ENCODE results near the gene TMEM256. TPM values are rescaled to one million over a fixed set of nuclear protein-coding genes. Genes with fewer than 3 reads are reported as not detected.

TMEM256 gene
- polyA plus RNA-seq, 2 of the 4 experiments (the other 2 are of a cell fraction) = 127 to 164 TPM

DNA sequence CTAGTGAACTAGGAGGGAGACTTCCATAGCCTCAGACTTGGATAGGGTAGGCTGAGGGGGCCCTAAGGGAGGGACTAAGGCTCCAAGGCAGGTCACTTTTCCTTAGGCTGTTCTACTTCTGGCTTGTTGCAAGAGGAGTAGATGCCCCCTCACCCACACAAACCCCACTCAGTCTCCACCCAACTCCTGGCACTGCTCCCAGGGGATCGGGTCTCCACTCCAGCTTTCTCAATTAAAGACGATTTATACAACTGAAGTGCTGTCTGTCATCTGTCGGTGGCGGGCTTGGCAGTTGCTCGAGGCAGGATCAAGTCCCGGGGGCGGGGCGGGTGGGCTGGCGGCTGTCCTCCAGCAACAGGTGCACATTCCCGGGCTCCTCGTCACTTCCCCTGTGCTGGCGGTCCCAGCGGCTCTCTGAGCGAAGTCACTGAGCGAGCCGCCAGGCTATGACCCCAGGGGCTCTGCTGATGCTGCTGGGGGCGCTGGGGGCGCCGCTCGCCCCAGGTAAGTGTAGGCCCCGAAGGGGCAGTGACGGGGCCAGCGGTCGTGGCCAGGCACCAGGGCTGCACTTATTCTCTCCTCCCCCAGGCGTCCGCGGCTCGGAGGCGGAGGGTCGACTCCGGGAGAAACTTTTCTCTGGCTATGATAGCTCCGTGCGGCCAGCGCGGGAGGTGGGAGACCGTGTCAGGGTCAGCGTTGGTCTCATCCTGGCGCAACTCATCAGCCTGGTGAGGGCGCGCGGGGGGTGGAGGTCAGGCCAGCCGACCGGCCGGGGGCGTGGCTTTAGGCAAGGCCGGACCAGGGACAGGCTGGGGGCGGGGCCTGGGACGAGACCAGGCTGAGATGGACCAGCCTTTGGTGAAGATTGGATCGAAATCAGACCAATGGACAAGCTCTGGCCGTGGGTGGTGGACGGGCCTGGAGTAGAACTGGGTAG, 41.1 kb upstream of the TMEM256 start, which contains the start of gene CHRNB1 (continued):
- no peak for TF ChIP-seq EP300 (IDR thresholded peaks at IDR 0.05)
- no peak for TF ChIP-seq CBX2 (IDR thresholded peaks at IDR 0.05; ENCODE audit: borderline replicate concordance, low read depth)
- TF ChIP-seq RAD21 (conservative IDR thresholded peaks at IDR 0.05 in 1 of 2, IDR thresholded peaks at IDR 0.05 in 1 of 2) = no peak

DNA sequence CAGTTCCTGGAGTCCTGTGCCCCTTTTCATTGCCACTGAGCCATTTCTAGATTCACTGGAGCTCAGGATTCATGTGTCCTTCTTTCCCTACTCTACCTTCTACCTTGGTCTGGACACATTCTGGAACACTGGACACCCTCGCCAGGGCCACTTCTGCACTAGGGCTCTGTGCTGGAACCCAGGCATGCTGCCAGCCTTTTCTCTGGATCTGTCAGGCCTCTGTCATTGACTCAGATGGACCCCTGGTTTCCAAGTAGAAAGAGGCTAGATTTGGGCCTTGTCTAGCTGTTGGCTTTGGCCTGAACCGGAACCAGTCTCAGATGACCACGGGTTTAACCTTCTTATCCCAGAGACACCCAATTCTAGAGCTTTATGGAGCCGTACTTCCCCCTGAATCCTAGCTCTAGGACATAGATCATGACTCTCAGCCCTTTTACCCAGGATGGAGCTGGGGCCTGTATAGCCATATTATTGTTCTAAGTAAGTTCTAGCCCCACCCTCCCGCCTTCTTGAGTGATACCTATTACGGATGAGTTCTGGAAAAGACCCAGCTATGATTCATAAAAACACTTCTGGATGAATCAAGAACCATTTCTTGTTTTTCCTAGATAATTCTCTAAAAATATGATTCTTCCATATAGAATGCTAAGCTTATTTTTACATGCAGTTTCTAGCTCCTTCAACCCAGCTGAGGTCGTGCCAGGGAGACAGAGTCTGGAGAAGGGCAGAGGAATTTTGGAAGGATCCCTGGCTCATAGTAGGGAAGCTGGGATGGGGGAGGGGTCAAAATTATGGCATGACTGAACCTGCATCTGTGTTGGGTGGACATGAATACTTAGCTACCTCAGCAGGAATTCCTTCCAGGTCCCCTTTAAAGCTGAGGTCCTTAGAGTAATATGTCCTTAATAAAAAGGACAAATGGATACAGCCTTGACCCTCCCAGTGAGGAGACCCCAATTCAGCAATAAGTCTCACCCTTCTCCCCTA, 39.9 kb upstream of the TMEM256 start:
- CTCF ChIA-PET = interaction anchor here (0.8 to 30.1 kb wide), 7 partner anchors 2 to 117 kb away, joined by 3 to 342 read pairs (median 24); partner anchors contain the start of genes CHRNB1, FGF11, KCTD11 and SENP3
- DNase-seq (ENCODE audit: low read depth in 1 of 2, low spot score in 1 of 2) (no peak), ATAC-seq (no peak), FAIRE-seq (no peak)
- Histone ChIP-seq H3K27ac (no peak overlapping the region), H3K4me2 (no peak overlapping the region), H3K4me1 (peaks cover 31% of the 10 kb centered on the region), H3K9me3 (no peaks in the 10 kb centered on the region), H3K4me3 (no peak overlapping the region)
- POLR2A ChIA-PET = interaction anchor here (0.6 to 2.7 kb wide), 6 partner anchors 9 to 83 kb away, joined by 3 to 8 read pairs (median 4); partner anchors contain the start of genes PLSCR3, POLR2A, TMEM102 and TMEM256
- WGBS (ENCODE audit: missing lambda C conversion rate) = 70% methylated on average over 7 of the region's 7 CpGs
- no peak for TF ChIP-seq KDM1A (IDR thresholded peaks at IDR 0.05; ENCODE audit: low read depth)
- TF ChIP-seq HOXB13 (CRISPR knock-in tag; IDR thresholded peaks at IDR 0.05; ENCODE audit: low read depth) = no peak

DNA sequence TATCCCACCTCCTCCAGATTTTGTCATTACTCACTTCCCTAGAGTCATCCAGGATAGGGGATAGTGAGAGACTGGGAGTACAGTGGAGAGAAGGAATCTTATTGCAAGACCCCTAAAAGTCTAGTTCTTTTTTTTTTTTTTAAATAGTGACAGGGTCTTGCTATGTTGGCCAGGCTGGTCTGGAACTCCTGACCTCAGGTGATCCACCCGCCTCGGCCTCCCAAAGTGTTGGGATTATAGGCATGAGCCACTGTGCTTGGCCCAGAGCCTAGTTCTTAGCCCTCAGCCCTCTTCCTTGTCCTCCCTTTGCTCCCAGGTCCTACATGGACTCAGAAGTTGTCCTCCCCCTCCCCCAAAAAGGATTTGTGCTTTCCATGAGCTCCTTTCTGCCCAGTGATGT, 38.2 kb upstream of the TMEM256 start:
- DNase-seq (ENCODE audit: low read depth in 1 of 2, low spot score in 1 of 2) (no peak), ATAC-seq (no peak), FAIRE-seq (no peak)
- Histone ChIP-seq H3K27ac (no peak overlapping the region), H3K4me3 (no peak overlapping the region), H3K9me3 (no peaks in the 10 kb centered on the region), H3K4me2 (no peak overlapping the region), H3K4me1 (peaks cover 36% of the 10 kb centered on the region)
- no peak for TF ChIP-seq ZFP36 (IDR thresholded peaks at IDR 0.05; ENCODE audit: borderline replicate concordance, partially characterized antibody)
- no peak for TF ChIP-seq JUNB (IDR thresholded peaks at IDR 0.05)
- TF ChIP-seq ZNF302 (CRISPR knock-in tag; IDR thresholded peaks at IDR 0.05) = no peak
- TF ChIP-seq RNF2 (IDR thresholded peaks at IDR 0.05; ENCODE audit: borderline replicate concordance, low read depth) = no peak
- TF ChIP-seq MAFK (IDR thresholded peaks at IDR 0.05; ENCODE audit: partially characterized antibody) = no peak
- no peak for TF ChIP-seq FOSB (CRISPR knock-in tag; IDR thresholded peaks at IDR 0.05)
- TF ChIP-seq, protein P1, sequence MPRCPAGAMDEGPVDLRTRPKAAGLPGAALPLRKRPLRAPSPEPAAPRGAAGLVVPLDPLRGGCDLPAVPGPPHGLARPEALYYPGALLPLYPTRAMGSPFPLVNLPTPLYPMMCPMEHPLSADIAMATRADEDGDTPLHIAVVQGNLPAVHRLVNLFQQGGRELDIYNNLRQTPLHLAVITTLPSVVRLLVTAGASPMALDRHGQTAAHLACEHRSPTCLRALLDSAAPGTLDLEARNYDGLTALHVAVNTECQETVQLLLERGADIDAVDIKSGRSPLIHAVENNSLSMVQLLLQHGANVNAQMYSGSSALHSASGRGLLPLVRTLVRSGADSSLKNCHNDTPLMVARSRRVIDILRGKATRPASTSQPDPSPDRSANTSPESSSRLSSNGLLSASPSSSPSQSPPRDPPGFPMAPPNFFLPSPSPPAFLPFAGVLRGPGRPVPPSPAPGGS (IDR thresholded peaks at IDR 0.05) = no peak
- TF ChIP-seq CHD4 (IDR thresholded peaks at IDR 0.05; ENCODE audit: borderline replicate concordance) = no peak
- CTCF ChIA-PET = interaction anchor here (1.1 to 17.0 kb wide), 10 partner anchors 11 to 245 kb away, joined by 3 to 342 read pairs (median 6); partner anchors contain the start of genes CHRNB1, KCTD11, TMEM256 and TMEM95
- POLR2A ChIA-PET = interaction anchor here (1.1 to 1.4 kb wide), 2 partner anchors 37 to 38 kb away, joined by 3 to 4 read pairs; partner anchors contain the start of genes TMEM256 and ZBTB4
- 80% methylated on average over 2 of the region's 2 CpGs for WGBS (ENCODE audit: missing lambda C conversion rate)

DNA sequence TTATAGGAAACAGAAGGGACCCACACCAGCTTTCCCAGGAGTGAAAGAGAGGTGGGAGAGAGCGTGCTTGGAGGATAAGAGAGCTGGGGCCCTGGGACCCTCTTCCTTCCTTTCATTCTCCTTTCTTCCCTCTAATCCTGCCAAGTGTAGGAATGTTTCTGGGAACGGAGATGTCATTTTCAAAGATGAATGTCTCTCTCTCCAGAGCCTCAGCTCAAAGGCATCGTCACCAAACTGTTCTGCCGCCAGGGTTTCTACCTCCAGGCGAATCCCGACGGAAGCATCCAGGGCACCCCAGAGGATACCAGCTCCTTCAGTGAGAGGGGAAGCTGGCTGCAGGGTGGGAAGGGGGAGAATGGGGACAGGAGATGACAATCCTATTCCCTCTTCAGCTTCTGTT, 37.4 kb upstream of the TMEM256 start:
- ChIA-PET POLR2A (interaction anchor here (1.0 to 1.4 kb wide), 4 partner anchors 37 to 45 kb away, joined by 3 to 6 read pairs (median 4); partner anchors contain the start of genes TMEM256 and ZBTB4), CTCF (interaction anchor here (0.7 to 17.0 kb wide), 13 partner anchors 10 to 246 kb away, joined by 3 to 342 read pairs (median 5); partner anchors contain the start of genes CHRNB1, KCTD11, SLC35G6 and TMEM256)
- TF ChIP-seq, protein P2, sequence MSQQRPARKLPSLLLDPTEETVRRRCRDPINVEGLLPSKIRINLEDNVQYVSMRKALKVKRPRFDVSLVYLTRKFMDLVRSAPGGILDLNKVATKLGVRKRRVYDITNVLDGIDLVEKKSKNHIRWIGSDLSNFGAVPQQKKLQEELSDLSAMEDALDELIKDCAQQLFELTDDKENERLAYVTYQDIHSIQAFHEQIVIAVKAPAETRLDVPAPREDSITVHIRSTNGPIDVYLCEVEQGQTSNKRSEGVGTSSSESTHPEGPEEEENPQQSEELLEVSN (IDR thresholded peaks at IDR 0.05; ENCODE audit: borderline replicate concordance, low read depth) = no peak
- H3K27ac ChIP-seq = no peak overlapping the region
- FAIRE-seq = no peak
- no peaks in the 10 kb centered on the region for H3K9me3 ChIP-seq
- no peak for DNase-seq (ENCODE audit: low read depth in 1 of 2, low spot score in 1 of 2)
- H3K4me1 ChIP-seq = peaks cover 41% of the 10 kb centered on the region
- 87% methylated on average over 7 of the region's 7 CpGs for WGBS (ENCODE audit: missing lambda C conversion rate)
- H3K4me3 ChIP-seq = no peak overlapping the region
- ATAC-seq = no peak
- no peak overlapping the region for H3K4me2 ChIP-seq
